Upper lobe of right lung (tissue), 1 donor: Measurements from ENCODE around the gene E2F3. TPM values are rescaled to one million over a fixed set of nuclear protein-coding genes. Genes with fewer than 3 reads are reported as not detected.

Experiments used
- ATAC-seq: fragments of 200-7000 bp; cut with Tn5 transposase; one replicate; pipeline ENCODE4 v1.9.1; 2020; ENCODE audit warnings: mild to moderate bottlenecking, moderate library complexity
- DNase-seq: peaks from one replicate; pipeline ENCODE4 v3.0.0-alpha.2; 2020
- H3K27ac ChIP-seq: fragments of 200-600 bp; one replicate; pipeline ENCODE4 v1.8.0; 2022
- H3K27me3 ChIP-seq: fragments of 200-600 bp; one replicate; pipeline ENCODE4 v1.8.0; 2022; ENCODE audit warnings: mild to moderate bottlenecking
- H3K36me3 ChIP-seq: fragments of 200-600 bp; one replicate; pipeline ENCODE4 v1.8.0; 2022
- H3K4me1 ChIP-seq: fragments of 200-600 bp; one replicate; pipeline ENCODE4 v1.8.0; 2022
- H3K4me3 ChIP-seq: fragments of 200-600 bp; one replicate; pipeline ENCODE4 v1.8.0; 2022; ENCODE audit warnings: mild to moderate bottlenecking
- H3K9me3 ChIP-seq: fragments of 200-600 bp; one replicate; pipeline ENCODE4 v1.8.0; 2022
- intact Hi-C: fragments of 100-400 bp; cut with DNase I; formaldehyde crosslinking; loops from one replicate; pipeline ENCODE4 v1.11.0; 2022
- total RNA-seq: library from RNA; stranded (reverse); fragmentation: NEBNext Ultra II Directional; extraction: Animal tissue kit (Norgen Biotek cat#: 25700); gene quantifications from one replicate; pipeline ENCODE4 v1.2.1, GENCODE V29; 2021
- TF ChIP-seq, protein P1 (sequence below): fragments of 200-600 bp; IDR thresholded peaks from one replicate; pipeline ENCODE4 v1.8.0; 2022; ENCODE audit warnings: antibody characterized with exemption
- donor health status: DM: no; HTN: yes; CAD: no; lungs with severe emphysema.

E2F3 gene
- total RNA-seq, 1 donor from 2014 or later, result 7.8 TPM

- TF ChIP-seq, protein P1, sequence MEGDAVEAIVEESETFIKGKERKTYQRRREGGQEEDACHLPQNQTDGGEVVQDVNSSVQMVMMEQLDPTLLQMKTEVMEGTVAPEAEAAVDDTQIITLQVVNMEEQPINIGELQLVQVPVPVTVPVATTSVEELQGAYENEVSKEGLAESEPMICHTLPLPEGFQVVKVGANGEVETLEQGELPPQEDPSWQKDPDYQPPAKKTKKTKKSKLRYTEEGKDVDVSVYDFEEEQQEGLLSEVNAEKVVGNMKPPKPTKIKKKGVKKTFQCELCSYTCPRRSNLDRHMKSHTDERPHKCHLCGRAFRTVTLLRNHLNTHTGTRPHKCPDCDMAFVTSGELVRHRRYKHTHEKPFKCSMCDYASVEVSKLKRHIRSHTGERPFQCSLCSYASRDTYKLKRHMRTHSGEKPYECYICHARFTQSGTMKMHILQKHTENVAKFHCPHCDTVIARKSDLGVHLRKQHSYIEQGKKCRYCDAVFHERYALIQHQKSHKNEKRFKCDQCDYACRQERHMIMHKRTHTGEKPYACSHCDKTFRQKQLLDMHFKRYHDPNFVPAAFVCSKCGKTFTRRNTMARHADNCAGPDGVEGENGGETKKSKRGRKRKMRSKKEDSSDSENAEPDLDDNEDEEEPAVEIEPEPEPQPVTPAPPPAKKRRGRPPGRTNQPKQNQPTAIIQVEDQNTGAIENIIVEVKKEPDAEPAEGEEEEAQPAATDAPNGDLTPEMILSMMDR, result no peak
- Histone ChIP-seq H3K4me1 (peaks cover 4% of the 10 kb centered on the region), H3K27me3 (no peaks in the 10 kb centered on the region), H3K9me3 (no peaks in the 10 kb centered on the region), H3K4me3 (no peak overlapping the region), H3K27ac (no peak overlapping the region), H3K36me3 (no peaks in the 10 kb centered on the region)
- DNase-seq, result no peak
- ATAC-seq, result no peak
- intact Hi-C loops, result no loop called here
Measured at GRCh38 chr6:20409427-20409971, 7.8 kb downstream of the E2F3 start.

DNA sequence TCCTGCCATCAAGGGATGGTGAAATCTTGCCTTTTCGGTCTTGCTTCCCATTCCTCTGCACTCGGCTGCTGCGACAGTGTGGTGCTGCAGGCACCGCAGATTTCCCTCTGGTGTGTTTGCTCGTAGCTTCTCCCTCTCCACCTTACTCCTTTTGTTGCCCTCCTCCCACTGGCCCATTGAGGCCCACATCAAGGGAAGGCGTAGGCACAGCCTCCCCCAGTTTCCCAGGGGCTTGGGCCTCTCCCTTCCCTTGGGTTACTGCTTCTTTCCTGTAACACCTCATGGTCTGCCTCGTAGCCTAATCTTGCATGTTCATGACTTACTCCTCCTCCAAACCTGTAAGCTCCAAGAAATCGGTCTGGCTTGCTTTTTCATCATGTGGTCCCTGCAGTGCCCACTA, 9.9 kb downstream of the E2F3 start:
- no peak for DNase-seq
- Histone ChIP-seq H3K27me3 (no peaks in the 10 kb centered on the region), H3K4me3 (no peak overlapping the region), H3K27ac (no peak overlapping the region), H3K4me1 (no peaks in the 10 kb centered on the region), H3K9me3 (no peaks in the 10 kb centered on the region), H3K36me3 (no peaks in the 10 kb centered on the region)
- ATAC-seq, result no peak
- TF ChIP-seq, protein P1, result no peak
- intact Hi-C loops, result no loop called here

GRCh38 chr6:20411953-20412681, 10.4 kb downstream of the E2F3 start:
- Histone ChIP-seq H3K36me3 (no peaks in the 10 kb centered on the region), H3K4me3 (no peak overlapping the region), H3K27me3 (no peaks in the 10 kb centered on the region), H3K27ac (no peak overlapping the region), H3K9me3 (no peaks in the 10 kb centered on the region), H3K4me1 (no peaks in the 10 kb centered on the region)
- TF ChIP-seq, protein P1, result no peak
- no peak for ATAC-seq
- intact Hi-C loops, result no loop called here
- no peak for DNase-seq

DNA sequence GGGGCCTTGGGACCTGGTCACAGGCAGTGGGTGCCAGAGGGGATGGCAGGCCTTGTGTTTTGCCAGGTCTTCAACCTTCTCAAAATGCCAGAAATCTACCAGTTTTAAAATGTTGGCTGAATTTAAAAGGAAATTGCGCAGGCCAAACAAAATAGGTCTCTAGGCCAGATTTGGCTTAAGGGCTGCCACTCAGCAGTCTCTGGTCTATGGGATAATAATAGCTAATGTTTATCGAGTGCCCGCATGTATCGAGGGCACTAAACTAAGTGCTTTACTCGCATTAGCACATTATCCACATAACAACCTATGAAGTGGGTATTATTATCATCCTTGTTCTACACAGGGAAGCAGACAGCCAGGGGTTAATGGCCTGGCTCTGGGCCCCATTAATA, 11.0 kb downstream of the E2F3 start:
- ATAC-seq, result no peak
- no peak for DNase-seq
- Histone ChIP-seq H3K9me3 (no peaks in the 10 kb centered on the region), H3K4me3 (no peak overlapping the region), H3K36me3 (no peaks in the 10 kb centered on the region), H3K27ac (no peak overlapping the region), H3K4me1 (no peaks in the 10 kb centered on the region), H3K27me3 (no peaks in the 10 kb centered on the region)
- TF ChIP-seq, protein P1, result no peak
- intact Hi-C loops, result no loop called here

GRCh38 chr6:20413826-20414225, 12.1 kb downstream of the E2F3 start:
- Histone ChIP-seq H3K4me3 (no peak overlapping the region), H3K36me3 (no peaks in the 10 kb centered on the region), H3K27ac (no peak overlapping the region), H3K9me3 (no peaks in the 10 kb centered on the region), H3K27me3 (no peaks in the 10 kb centered on the region), H3K4me1 (no peaks in the 10 kb centered on the region)
- DNase-seq, result no peak
- intact Hi-C loops, result no loop called here
- TF ChIP-seq, protein P1, result no peak
- no peak for ATAC-seq
